GM21526 (cell line): ENCODE results near the gene ABCC10.
"Not testable (repeated sequence)": the region's sequence is repeated elsewhere in the genome, so short reads cannot be mapped to it uniquely, and the experiment has no call there.

Experiments used
- ATAC-seq: cut with Tn5 transposase; IDR thresholded peaks from one replicate; pipeline ENCODE4 v1.9.1; 2021; ENCODE audit warnings: moderate library complexity; ENCODE audit not compliant: unreplicated experiment, low FRiP score

ABCC10 gene

GRCh38 chr6:43405354-43405753, 22.0 kb upstream of the ABCC10 start:
- ATAC-seq: no peak

- no peak for ATAC-seq
These were observed 20.0 kb upstream of the ABCC10 start for GRCh38 chr6:43407296-43407695.

GRCh38 chr6:43408259-43408658, 19.1 kb upstream of the ABCC10 start:
- no peak for ATAC-seq

GRCh38 chr6:43410776-43411175, 16.6 kb upstream of the ABCC10 start:
- not testable (repeated sequence) for ATAC-seq

- ATAC-seq: no peak
These were observed 14.8 kb upstream of the ABCC10 start for GRCh38 chr6:43412541-43412940.

- ATAC-seq: no peak
These were observed 14.3 kb upstream of the ABCC10 start for GRCh38 chr6:43413002-43413401.

GRCh38 chr6:43415275-43415674, 12.1 kb upstream of the ABCC10 start:
- ATAC-seq: not testable (repeated sequence)

- no peak for ATAC-seq
These were observed 10.4 kb upstream of the ABCC10 start for GRCh38 chr6:43416935-43417334.

- no peak for ATAC-seq
These were observed 7.2 kb upstream of the ABCC10 start for GRCh38 chr6:43420012-43420709.

- no peak for ATAC-seq
These were observed 5.5 kb upstream of the ABCC10 start for GRCh38 chr6:43421831-43422230.

GRCh38 chr6:43425083-43425482, 2.3 kb upstream of the ABCC10 start:
- not testable (repeated sequence) for ATAC-seq

GRCh38 chr6:43426928-43427405, 374 bp upstream of the ABCC10 start:
- ATAC-seq: no peak

GRCh38 chr6:43428112-43428570, 800 bp downstream of the ABCC10 start:
- ATAC-seq: peak; percentile 34

- ATAC-seq: no peak
These were observed 1.5 kb downstream of the ABCC10 start for GRCh38 chr6:43428874-43429273.

GRCh38 chr6:43432009-43432945, 4.9 kb downstream of the ABCC10 start:
- ATAC-seq: no peak

GRCh38 chr6:43433148-43433547, 5.8 kb downstream of the ABCC10 start:
- ATAC-seq: no peak

- no peak for ATAC-seq
These were observed 6.9 kb downstream of the ABCC10 start for GRCh38 chr6:43434001-43434840.

- ATAC-seq: no peak
These were observed 7.6 kb downstream of the ABCC10 start for GRCh38 chr6:43434943-43435342.

- no peak for ATAC-seq
These were observed 8.5 kb downstream of the ABCC10 start for GRCh38 chr6:43435682-43436437.
